ENCODE measurements around the gene ORMDL2.

The ORMDL2 gene, protein sequence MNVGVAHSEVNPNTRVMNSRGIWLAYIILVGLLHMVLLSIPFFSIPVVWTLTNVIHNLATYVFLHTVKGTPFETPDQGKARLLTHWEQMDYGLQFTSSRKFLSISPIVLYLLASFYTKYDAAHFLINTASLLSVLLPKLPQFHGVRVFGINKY

DNA sequence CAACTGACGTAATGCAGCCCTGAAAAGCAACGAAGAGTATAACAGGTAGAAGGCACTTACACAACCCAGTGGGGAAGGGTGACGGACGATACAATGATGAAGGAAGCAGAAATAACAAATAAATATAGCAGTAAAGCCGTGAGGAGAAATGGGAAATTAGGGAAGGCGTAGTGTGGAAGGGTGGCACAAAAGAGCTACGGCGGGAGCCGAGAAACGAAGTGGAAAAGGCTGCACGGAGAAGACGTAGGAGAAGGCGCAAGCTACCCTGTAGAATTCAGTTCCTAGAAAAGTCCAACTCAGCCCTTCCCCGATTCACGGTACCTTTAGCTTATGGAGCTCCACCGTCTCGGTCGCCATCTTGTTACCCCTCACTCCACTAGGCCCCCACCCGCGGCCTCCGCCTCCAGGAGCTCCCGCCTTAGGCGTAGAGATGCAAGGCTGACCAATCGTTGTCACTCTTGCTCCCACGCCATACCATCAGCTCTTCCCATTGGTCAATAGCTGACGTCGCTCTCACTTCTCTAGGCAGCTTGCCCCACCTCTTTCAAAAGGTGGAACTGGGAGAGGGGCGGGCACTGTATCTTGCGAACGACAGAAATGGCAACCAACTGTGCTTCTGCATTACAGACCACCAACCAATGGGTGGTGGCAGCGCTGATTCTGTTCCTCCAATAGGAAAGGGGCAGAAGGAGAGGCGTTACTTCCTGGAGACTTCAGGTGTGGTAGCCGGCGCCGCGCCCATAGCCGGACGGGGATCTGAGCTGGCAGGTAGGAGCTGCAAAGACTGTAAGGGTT lies at the start of gene ORMDL2, which contains the start of gene SARNP:
ORMDL2 (plus strand) TSS at position 697 of the 795 bp plus-strand sequence. CDS start 959 bp downstream, outside the sequence.
SARNP (minus strand) TSS at position 380 of the 795 bp plus-strand sequence; CDS start at position 357, 23 bp downstream.
- peak; percentile 98 for DNase-seq

DNA sequence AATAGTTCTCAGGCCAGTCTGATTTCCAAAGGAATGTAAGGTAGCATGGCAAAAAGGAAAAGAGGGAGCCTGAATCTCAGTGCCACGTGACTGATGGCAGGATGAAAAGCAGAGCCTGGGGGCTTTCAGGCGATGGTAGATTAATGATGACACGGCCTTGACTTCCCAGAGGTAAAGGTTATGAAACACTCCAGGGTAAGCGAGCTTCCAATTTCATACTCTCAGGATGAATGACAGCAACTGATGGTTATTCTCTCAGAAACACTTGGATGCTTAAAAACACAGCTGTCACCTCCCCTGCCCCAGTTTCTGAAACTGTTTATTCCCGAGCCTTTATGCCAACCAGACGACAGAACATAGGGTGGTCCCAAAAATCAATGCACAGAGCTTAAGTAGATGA lies 46.1 kb upstream of the ORMDL2 start:
- DNase-seq: peak; percentile 13

DNA sequence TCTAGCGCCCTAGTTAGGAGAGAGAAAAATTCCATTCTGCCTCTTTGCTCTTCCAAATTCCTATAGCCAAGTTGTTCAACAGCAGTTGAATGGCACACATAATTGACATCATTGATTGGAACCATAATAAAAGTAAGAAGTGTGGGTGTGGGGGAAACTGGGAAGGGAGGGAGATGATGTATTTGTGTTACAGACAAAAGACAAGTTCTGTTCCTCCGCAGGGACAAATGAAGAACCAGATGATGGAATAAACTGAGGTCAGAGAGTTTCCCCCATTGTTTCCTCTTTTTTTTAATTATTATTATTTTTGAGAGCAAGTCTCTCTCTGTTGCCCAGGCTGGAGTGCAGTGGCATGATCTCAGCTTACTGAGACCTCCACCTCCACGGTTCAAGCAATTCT lies 40.0 kb upstream of the ORMDL2 start:
- DNase-seq: no peak

DNA sequence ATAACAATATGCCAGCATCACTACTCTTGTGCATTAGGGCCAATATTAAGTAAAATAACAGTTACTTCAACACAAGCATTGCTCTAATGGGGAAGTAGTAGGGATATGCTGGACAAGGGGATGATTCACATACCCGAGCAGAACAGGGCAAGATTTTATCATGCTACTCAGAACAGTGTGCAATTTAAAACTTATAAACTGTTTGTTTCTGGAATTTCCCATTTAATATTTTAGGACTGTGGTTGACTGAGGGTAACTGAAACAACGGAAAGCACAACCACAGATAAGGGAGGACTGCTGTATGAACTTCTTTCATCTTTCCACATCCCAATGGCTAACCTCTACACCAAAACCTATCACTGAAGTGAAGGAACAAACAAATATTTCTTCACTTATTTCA lies 37.2 kb upstream of the ORMDL2 start:
- DNase-seq: no peak

DNA sequence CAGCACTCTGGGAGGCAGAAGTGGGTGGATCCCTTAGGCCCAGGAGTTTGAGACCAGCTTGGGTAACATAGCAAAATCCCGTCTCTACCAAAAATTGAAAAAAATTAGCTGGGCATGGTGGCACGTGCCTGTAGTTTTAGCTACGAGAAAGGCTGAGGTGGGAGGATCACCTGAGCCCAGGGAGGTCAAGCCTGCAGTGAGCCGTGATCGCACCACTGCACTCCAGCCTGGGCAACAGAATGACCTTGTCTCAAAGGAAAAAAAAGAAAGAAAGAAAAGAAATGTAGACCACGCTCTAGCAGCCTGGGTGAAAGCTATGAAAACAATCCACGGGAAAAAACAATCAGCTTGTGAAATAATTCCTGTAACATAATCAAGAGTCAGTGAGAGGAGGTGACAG lies 29.3 kb upstream of the ORMDL2 start:
- DNase-seq: no peak

DNA sequence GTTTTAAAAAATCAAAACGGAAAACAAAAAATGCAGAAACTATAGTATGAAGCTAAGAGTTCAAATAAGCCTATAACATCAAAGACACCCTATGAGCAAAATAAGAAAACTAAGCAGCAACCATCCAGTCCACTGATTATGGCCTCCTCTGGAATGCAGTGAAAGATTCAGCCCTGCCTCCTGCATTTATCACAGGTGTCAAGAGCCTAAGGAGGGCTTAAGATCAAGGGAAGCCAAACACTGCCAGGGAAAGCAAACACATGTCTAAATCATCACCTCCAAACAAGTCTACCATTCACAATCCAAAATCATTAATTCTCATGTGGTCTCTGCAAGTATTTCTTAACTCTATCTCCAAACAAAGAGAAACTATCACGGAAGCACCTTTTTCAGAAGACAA lies 28.7 kb upstream of the ORMDL2 start:
- DNase-seq: no peak

DNA sequence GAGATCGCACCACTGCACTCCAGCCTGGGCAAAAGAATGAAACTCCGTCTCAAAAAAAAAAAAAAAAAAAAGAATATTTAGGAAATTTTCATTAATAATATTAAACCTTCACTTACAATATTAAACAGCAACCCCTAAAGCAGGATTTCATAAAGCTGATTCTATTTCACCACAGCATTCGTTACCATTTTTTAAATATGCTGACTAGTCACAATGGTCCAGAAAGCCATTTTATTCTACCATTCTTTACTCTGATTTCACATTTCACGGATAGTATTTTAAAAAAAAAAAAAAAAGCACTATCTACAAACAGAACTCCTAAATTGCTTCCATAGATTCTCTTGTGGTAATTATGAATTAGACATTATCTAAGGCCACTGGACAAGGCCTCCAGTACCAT lies 27.9 kb upstream of the ORMDL2 start:
- DNase-seq: no peak

DNA sequence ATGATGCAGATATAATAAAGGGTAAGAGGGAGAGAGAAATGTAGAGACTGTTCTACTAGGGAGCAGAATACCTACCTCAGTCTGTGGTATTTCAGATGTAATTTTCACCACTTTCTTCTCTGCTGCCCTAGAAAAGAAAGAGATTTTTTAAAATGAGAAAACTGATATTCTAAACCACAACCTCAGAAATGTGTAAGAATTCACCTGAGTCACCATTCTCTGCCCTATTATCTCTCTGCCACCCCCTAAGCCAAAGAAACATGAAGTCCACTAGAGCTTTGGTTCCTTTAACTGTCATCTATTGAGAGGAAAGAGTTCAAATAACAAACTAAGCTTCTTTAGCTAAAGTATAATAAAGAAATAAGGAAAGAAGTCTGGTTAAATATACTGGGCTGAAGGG lies 21.9 kb upstream of the ORMDL2 start:
- no peak for DNase-seq

DNA sequence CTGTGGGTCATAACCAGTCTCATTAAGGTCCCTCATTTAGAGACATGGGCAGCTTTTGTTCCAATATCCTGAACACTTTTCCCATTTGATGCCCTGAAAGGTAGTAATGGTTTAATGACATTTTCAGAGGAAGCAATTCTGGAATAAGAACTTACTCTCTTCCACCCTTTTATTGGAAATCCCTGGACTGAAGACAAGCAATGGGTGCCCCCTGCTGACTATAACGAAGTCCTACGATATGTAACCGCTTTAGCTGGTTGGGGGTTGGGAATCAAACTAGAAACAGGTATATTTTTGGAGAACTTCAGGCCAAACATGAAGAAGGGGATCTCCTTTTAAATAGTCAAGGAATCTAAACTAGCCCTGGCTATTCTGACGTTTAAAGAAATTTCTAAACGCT lies 20.8 kb upstream of the ORMDL2 start:
- DNase-seq: peak; percentile 33

DNA sequence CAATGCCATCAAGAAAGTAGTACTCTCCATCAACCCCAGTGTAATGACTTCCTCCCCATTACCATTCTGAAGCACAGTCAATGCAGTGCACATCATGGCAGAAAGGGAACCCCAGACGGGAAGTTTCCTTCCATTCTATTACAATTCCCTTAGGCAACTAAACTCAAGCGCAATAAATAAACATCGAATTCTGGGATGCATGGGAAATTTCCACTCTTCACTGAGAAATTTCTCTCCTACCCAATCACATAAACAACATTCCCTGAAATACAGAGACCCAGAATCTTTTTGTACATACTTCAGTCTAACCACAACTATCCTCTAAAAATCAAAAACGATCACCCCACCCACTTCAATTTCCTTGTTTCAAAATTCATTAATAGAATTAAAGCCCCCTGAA lies 20.3 kb upstream of the ORMDL2 start:
- DNase-seq: no peak

DNA sequence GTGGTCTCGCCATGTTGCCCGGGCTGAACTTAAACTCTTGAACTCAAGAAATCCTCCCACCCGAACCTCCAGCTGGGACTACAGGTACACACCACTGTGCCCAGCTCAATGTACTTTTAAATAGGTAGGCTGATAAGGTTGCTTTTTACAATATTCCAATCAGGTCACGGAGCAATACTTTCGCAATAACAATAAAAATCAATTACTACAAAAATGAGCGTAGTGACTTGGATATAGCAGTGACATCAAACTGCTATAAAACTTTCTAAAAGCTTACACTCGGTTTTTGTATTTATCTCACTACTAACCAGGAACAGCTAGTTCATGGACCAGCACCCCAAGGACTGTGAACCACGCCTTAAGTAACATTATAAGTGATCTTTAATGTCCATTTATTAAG lies 10.9 kb upstream of the ORMDL2 start:
- DNase-seq: no peak

DNA sequence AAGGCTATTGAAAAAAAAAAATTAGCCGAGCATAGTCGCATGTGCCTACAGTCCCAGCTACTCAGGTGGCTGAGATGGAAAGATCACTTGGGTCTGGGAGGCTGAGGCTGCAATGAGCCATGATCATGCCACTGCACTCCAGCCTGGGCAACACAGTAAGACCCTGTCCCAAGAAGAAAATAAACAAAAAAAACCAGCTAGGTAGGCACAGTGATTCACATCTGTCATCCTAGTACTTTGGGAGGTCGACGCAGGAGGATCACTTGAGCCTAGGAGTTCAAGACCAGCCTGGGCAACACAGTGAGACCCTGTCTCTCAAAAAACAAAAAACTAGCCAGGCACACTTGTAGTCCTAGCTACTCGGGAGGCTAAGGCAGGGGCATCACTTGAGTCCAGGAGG lies 8.6 kb upstream of the ORMDL2 start:
- no peak for DNase-seq

DNA sequence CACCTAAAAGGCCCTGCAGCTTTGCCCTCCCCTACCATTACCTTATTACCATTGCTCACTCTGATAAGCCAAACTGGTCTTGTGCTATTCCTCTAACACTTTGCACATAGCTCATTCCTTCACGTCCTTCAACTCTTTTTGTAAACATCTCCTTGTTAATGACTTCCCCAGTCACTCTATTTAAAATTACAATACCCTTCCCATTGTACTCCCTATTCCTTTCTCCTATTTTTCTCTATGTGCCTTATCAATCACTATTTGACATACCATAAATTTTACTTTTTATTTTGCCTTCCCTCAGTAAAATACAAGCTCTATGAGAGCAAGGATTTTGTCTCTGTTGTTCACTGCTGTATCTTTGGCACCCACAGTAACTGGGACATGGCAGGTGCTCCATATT lies 5.8 kb upstream of the ORMDL2 start:
- no peak for DNase-seq

DNA sequence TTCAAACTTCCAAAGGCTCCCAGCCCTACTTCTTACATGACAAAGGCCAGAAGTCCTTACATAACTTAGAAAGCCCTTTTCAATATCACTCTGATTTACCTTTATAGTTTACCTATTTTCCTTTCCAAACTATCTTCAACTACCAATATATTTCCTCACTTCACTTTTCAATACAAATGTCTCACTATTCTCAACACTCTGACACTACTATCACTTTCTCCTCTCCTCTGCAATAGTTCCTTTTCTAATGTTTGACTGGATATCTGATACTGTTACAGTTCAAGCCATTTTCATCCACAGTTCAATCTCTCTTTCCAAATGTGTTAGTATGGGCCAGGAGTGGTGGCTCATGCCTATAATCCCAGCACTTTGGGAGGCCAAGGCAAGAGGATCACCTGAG lies 3.6 kb upstream of the ORMDL2 start:
- DNase-seq: no peak

DNA sequence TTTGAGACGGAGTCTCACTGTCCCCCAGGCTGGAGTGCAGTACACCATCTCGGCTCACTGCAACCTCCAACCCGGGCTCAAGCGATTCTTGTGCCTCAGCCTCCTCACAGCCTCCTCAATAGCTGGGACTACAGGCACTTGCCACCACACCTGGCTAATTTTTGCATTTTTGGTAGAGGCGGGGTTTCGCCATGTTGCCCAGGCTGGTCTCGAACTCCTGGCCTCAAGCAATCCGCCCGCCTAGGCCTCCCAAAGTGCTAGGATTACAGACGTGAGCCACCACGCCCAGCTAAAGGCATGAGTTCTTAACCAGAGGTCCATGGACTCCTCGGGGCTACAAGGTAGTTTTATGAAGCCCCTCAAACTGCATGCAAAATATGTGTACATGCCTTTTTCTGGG lies 2.4 kb upstream of the ORMDL2 start:
- DNase-seq: no peak

DNA sequence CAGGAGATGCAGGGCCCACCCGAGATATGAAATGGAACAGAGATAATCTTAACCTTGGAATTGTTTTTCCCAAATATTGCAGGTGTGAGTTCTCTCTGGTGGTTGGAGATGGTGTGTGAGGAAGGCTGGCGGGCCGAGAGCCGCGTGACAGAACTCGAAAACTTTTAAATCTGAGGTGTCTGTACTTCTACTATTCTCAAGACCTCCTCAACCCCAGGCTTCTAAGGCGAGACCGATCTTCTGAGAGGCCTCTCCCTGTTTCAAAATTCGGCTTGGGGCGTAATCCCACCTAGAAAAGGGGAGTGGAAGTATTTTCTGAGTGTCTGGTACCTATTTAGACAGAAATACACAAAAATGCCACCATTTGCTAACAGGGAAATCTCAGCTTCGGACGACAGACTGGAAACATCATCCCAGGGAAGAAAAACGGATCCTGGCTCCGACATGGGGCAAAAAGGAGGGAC lies 928 bp upstream of the ORMDL2 start:
- DNase-seq: no peak

DNA sequence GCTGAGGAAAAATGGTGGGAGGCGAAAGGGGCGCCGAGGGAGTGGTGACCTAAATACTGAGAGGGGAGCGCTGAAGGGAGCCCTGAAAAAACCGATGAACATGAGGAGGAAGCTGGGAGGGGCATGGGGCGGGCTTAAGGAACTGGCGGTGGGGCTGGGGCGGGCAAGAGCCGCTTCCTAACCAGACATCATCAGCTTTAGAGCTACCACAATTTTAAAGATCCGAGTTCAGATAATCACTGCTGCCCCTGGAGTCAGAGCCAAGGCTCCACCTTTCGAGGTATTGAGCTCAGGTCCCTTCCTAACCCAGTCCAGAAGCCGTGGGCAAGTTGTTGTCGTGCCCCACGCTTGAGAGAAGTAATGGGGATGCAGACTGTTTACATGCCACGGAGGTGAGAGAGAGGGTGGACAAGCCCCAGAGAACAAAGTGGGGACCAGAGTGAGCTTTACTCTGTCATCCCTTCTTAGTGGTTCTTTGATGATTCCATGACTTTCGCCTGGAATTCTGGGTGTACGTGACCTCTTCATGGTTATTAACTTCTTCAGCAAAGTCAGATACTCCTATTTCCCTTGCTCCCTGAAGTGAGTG lies 393 bp downstream of the ORMDL2 start:
- DNase-seq: peak; percentile 45

DNA sequence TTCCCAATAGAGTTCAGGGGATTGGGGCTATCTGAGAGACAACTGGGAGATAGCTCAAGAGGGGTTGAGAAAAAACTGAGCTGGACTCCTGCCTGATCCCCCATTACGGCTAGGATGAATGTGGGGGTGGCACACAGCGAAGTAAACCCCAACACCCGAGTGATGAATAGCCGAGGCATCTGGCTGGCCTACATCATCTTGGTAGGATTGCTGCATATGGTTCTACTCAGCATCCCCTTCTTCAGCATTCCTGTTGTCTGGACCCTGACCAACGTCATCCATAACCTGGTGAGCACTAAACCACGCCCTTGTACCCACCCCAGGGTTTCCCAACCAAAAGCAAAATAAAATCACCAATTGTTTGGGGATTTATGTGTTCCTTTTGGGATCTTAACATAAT lies 1.0 kb downstream of the ORMDL2 start:
- no peak for DNase-seq

DNA sequence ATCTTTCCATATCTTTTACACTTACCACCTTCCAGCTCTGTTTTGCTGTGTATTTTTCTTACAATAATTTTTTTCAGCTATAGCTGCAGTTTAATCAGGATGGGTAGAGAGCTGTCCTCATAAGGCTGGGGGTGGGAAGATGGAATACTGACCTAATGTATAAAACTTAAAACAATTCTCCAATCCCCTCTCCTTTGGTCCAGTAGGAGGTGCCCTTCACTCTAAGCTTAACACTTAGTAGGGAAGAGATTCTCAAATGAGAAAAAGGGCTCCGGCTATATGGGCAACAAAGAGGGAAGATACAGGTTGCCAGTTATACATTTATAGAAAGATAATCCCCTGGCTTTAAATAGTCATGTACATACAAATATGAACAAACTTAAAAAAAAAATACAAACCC lies 2.8 kb downstream of the ORMDL2 start:
- DNase-seq: no peak

DNA sequence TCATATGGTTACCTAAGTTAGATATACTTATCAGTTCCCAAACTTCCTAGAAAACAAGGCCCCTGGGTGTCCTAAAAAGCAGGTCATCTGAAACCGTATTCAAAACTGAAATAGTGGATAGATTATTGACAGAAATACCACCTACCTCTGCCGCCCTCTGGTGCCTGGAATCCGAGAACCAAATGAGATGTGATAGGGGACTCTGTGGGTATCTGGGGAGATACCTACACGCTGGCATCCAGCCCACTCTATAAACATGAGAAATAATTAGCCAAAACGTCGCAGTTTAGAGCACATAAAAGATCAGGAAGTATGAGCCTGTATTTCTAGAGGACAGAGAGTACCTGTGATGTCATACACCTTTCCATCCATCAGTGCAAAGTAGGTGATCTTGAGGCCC lies 4.4 kb downstream of the ORMDL2 start:
- DNase-seq: no peak

DNA sequence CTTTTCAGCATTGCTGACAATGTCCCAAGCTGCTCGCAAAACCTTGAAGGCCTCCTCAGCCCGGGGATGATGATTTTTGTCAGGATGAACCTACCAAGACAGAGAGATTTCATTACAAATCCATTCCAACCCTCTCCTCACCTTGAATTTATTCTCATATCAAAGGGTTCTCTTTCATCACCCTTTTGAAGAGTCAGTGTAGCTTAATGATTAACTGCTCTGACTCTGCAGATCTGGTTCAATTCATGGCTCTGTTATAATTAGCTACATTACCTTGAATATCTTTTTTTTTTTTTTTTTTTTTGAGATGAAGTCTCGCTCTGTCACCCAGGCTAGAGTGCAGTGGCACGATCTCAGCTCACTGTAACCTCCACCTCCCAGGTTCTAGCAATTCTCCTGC lies 5.6 kb downstream of the ORMDL2 start:
- DNase-seq: no peak

DNA sequence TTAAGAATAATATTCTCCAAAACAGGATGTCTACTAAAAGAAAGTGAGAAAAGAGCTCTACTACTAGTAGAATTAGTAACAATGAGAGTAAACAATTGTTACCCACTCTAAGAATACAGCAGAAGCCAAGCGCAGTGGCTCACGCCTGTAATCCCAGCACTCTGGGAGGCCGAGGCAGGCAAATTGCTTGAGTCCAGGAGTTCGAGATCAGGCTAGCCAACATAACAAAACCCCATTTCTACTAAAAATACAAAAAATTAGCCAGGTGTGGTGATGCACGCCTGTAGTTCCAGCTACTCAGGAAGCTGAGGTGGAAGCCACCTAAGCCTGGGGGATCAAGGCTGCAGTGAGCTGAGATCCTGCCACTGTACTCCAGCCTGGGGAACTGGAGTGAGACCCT lies 6.9 kb downstream of the ORMDL2 start:
- no peak for DNase-seq

DNA sequence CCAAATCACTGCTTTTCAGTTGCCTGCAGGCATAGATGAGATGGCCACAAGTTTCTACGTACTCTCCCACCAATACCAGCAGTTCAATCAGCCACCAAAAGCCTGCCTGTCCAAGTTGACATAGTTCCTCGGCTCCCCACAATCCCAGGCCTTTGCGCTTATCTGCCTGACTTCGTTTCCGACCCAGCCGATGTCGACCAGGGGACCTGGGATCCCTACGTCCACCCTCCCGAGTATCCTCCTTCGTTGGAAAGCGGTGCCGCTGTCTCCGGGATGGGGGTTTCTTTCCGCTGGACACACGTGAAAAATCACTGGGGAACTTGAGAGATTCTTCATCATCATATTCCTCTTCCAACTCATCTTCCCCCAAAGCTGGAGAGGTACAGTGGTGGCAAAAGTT lies 10.0 kb downstream of the ORMDL2 start:
- no peak for DNase-seq

DNA sequence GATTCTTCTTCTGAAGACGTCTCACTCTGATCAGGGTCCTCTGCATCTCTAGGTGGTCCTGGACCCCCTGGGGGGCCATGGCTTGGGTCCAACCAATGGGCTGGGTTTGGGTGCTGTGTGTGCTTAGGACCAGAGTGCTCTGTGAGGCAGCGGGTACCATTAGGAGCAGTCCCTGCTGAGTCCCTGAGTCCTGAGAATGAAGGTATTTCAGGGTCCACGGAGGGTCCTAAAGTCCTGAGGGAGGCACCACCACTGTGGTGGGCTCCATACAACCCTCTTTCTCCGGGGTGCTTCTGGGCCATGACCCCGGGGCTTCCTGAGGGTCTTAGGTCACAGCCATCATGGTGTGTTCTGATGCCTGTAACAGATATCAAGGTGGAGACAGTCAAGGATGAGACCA lies 10.5 kb downstream of the ORMDL2 start:
- no peak for DNase-seq

Measured in NCI-H1694 (cell line).